GM19035 (cell line): ENCODE measurements around the gene SPANXN4.

Source experiments
- ATAC-seq: cut with Tn5 transposase; IDR thresholded peaks from one replicate; pipeline ENCODE4 v1.9.1; 2021; ENCODE audit not compliant: unreplicated experiment

The SPANXN4 gene, protein sequence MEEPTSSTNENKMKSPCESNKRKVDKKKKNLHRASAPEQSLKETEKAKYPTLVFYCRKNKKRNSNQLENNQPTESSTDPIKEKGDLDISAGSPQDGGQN

DNA sequence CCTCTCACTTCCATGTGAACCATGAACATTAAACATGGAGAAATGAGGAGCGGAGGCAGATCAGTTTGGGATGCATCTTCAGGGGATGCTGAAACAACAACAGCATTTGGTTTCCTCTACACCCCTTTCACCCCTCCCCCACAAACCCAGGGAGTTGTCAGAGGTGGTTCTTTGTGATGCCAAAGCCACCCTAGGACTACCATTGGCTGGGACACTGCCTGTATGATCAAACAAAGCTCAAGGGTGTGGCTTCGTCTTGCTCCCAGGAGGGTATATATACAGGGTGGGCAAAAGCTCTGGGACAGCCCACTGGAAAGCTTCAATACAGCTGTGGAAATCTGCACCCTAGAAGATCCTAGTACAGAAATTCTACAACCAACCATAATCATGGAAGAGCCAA lies at the start of gene SPANXN4:
Gene SPANXN4 (plus strand): TSS at position 301 of the 400 bp plus-strand sequence. CDS start 87 bp downstream, at position 388.
- ATAC-seq, result no peak

DNA sequence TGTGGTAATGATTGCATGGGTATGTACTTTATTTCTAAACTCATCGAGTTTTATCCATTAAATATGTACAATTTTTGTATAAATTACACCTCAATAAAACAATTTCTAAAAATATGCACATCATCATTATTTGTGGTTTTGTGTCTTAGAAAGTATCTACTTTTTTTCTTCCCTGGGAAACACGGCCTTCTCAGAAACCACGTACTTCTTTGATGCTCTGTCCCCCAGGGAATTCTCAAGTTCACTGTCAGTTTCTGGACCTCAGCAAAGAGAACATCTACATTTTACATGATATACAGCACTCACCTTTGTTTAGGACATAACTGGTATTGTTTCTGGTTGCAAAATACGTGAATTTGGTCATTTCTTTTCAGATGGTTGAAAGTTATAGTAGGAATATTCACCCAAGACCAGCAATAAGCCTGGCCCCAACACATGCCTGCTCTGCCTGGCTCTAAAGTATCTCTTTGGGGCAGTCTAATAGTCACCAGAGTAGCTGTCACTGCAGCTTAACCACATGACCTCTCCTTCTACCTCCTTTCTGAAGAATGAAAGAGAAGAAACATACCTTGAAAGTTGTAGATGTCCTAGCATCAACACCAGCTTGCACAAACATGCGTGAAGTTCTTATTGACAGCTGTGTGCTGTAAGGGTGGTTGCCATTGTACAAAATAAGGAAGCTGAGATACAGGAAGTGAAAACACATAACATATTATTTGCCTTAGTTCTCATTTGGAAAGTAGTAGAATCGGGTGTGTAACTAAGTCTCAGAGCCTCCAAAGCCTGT lies 48.4 kb upstream of the SPANXN4 start:
- peak; percentile 91 for ATAC-seq

DNA sequence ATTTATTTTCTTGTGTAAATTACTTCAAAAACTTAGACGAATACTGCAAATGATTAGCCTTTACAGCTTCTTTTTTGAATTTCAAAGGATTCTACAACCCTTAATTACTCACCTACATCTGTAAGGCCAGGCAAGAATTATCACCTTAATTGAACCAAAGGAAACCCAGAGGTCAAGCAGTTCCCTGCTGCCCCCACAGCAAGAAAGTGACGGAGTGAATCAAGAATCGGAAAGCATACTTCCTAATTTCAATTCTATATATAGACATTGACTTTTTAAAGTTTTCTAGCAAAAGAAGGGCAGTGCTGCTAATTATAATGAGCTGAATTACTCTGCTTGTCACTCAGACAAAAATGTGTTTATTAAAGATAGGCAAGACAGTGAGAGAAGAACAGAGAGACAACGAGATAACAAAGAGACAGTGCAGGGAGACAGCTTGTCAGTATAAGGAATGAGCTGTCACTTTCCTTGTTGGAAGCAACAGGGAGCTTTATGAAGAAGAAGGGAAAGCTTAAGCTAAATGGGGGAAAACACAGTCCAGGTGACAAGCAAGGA lies 47.5 kb upstream of the SPANXN4 start:
- peak; percentile 41 for ATAC-seq

DNA sequence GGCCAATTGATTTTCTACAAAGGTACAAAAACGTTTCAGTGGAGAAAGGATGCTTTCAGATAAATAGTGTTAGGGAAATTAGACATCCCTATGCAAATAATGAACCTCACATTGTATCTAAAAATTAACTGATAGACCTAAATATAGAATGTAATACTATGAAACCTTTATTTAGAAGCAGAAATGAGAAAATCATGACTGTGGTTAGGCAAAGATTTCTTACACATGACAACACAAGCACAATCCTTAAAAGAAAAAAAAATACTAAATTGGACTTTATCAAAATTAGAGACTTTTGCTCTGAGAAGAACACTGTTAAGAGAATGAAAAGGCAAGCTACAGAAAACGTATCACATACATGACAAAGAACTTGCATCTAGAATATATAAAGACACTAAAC lies 43.0 kb upstream of the SPANXN4 start:
- no peak for ATAC-seq

DNA sequence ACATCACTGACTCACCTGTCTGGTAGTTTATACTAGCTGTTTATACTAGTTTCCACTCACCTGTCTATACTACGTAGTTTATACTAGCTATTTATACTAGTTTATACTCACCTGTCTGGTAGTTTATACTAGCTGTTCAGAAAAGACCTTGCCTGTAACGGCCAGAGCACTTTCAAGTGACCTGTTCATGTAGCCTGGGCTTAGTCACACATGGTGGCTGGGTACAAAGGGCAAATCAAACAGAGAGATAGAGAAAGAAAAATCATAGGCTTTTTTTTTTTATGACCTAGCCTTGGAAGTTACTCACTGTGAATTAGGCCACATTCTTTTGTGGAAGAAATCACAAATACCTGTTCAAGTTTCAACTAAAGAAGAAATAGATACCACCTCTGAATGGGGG lies 30.7 kb upstream of the SPANXN4 start:
- no peak for ATAC-seq

DNA sequence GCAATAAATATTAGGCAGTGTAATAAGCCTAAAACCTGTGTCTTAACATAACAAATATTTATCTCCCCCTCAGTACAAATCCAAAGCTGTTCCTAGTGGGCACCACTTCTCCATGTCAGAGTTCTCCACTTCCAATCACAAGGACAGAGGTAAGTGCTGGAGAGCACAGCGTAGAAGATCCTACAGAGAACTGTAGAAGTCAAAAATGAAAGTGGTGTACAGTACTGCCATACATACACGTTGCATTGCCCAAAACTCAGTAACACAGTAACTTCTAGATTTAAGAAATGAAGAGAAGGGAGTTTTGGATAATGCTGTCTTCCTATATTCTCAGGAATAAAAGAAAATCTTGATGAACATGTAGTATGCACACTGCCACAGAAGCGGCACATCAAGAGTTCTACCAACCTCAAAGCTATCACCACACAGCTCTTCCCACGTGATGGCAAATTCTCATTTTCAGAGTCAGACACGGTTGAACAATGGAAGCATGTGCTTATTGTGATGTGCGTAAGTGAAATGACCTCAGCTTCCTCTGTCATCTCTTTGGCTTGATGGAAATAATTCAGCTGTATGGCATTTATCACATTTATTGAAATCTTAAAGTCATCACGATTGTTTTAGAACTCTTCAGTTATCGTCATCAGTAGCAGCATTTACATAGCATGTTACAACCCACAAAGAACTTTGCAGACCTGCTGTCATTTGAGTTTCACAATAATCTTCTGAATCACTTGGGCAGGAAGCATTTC lies 27.1 kb upstream of the SPANXN4 start:
- ATAC-seq, result no peak

DNA sequence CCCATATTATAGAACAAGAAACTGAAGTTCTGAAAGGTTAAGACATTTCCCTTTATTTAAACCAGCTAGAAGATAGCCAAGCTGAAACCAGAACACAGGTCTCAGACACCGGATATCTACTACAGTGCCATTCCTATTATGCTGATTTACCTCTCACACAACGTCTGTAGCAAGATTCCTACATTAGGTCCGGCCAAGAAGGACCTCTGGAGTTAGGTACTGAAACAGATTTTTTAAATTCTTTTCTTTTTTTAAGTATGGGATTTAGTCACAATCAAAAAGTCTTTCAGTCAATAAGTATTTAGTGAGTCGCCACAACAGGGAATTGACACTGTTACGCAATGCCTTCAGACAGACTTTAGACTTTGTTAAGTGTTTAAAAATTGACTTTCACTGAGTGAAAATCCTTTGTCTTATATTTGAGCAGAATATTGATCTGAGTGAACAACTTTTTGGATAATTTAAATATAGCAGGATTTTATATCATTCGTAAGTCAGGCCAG lies 26.5 kb upstream of the SPANXN4 start:
- ATAC-seq, result no peak

DNA sequence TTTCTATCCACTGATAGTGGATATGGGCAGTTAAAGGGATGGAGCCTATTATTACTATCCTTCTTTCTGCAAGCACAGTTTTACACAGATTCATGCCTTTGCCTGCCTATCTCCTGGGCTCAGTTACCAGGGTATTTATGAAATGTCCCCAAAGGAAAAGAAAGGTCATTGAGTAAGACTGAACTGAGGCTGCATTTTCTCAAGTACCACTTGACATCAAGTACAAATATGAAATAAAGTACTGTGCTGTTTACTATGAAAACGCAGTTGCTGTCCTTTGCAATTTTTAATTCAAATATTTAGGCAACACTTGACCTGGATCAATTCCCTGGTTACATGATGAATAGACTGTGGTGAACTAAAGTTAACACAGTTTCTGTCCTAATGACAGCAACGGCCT lies 23.5 kb upstream of the SPANXN4 start:
- ATAC-seq, result no peak

DNA sequence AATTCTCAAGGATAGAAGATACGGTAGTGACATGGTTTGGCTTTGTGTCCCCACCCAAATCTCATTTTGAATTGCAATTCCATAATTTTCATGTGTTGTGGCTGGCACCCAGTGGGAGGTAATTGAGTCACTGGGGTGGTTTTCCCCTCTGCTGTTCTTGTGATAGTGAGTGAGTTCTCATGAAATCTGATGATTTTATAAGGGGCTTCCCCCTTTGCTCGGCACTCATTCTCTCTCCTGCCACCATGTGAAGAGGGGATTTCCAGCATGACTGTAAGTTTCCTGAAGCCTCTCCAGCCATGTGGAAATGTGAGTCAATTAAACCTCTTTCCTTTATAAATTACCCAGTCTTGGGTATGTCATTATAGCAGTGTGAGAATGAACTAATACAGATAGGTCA lies 8.5 kb upstream of the SPANXN4 start:
- no peak for ATAC-seq

DNA sequence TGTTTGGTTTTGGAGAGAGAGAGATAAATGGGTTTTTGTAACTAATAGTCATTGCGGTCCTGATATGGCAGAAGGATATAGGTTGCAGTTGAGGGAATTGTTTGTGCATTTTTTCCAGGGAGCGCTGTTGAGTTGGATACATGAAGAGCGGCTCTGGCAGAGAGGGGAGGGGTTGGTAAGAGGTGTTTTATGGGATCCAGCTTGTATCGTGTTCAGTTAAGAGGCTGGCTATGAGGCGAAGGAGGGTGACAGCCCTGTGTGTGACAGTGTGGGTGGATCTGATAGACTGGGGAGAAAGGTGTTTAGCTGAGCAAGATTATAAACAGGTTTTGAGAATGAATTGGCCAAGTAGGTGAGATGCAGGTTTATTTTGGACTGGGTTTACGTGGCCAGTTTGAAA lies 1.5 kb downstream of the SPANXN4 start:
- ATAC-seq, result no peak

DNA sequence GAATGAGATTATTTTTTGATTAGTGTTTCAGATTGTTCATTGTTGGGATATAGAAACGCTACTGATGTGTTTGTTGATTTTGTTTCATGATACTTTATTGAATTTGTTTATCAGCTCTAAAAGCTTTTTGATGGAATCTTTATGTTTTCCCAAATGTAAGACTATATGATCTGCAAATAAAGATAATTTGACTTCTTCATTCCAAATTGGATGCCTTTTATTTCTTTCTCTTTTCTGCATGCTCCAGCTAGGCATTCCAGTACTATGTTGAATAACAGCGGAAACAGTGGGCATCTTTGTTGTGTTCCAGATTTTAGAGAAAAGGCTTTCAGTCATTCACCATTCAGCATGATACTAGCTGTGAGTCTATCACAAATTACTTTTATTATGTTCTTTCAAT lies 21.8 kb downstream of the SPANXN4 start:
- no peak for ATAC-seq

DNA sequence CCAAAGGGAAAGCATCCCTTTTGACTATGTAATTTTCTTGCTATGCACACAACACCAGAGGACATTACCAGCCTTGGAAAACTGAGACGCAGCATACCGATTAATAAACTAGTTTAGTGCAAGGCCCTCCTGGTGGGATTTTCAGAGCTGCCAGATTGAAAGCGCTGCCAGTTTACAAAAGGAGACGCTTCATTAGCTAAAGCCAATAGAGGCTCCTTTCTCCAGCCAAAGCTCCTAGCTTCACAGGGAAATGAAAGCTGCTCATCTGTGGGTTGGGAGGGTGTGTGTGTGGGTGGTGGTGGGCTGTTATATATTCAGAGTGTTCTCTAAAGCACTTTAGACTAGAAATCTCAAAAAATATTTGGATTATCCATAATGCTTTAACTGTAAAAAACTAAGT lies 32.4 kb downstream of the SPANXN4 start:
- ATAC-seq, result no peak

DNA sequence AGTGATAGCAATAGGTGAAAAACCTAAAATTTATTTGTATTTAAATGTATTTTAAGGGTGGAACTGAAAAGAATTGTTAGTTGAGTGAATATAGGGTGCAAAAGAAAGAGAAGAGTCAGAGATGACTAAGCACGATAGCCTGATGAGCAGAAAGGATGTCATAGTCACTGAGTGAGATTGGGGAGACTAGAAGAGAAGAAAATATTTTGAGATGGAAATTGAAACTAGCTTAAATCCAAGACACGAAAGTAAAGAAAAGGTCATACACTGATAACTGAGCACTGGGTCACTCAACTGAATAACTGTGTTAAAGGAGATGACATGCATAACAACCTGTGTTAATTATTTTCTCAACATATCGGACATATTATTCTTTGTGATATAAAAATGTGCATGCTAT lies 55.5 kb downstream of the SPANXN4 start:
- no peak for ATAC-seq

DNA sequence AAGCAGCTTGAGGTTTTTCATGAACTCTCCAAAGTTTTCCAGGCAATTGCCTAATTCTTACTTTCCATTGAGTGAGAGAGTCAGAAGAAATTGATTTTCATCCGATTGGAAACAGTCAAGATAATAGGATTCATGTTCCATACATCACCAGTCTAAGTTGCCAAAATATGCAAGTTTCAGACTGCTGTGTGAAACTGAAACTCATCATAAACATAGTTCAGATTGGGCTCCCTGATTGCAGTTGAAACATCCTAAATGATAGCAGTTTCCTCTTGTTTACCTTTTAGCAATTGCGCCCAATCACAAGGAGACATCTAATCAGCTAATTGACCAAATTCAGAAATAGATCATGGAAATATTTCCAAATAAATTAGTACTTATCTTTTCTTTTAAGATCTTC lies 56.8 kb downstream of the SPANXN4 start:
- no peak for ATAC-seq
